Pancreas (tissue), 10 donors: ENCODE results near the gene PAQR4. TPM values are rescaled to one million over a fixed set of nuclear protein-coding genes. Genes with fewer than 3 reads are reported as not detected.

Source experiments
- ATAC-seq, 4 donors: fragments of 200-7000 bp; cut with Tn5 transposase; one replicate each; pipeline versions ENCODE4 v1.8.0 to v1.9.1; 2020; ENCODE audit warnings: mild to moderate bottlenecking in 4 of 4, moderate library complexity in 4 of 4
- DNase-seq, 6 donors: peaks; one replicate each; pipeline ENCODE4 v3.0.0-alpha.2; 2020
- FAIRE-seq: peaks from 2 replicates; lab custom pipeline; 2012; peaks lifted over from hg19 to GRCh38; lab: Jason Lieb, UNC
- H3K27ac ChIP-seq, 4 donors: fragments of 200-600 bp; sonication (generic); 1 replicate in 3 of 4; 2 replicates in 1 of 4; pipeline versions ENCODE4 v1.5.0 to v1.8.0; 2020
- H3K27me3 ChIP-seq, 4 donors: fragments of 200-600 bp; one replicate each; pipeline ENCODE4 v1.8.0; 2021
- H3K36me3 ChIP-seq, 3 donors: fragments of 200-600 bp; sonication (generic) in 1 of 3; one replicate each; pipeline versions ENCODE4 v1.5.0 to v1.8.0; 2020 to 2021
- H3K4me1 ChIP-seq, 3 donors: fragments of 200-600 bp; one replicate each; pipeline ENCODE4 v1.8.0; 2021
- H3K4me3 ChIP-seq, 4 donors: fragments of 200-600 bp; sonication (generic) in 2 of 4; one replicate each; pipeline versions ENCODE4 v1.5.0 to v1.8.0; 2020 to 2021
- H3K9me3 ChIP-seq, 4 donors: fragments of 200-600 bp; one replicate each; pipeline ENCODE4 v1.8.0; 2021
- CTCF ChIP-seq, 4 donors: fragments of 200-600 bp; sonication (generic) in 3 of 4; IDR thresholded peaks; one replicate each; pipeline versions ENCODE4 v1.5.0 to v1.8.0; 2021; ENCODE audit warnings: antibody characterized with exemption in 4 of 4
- WGBS, 2 donors: extraction: QIAGEN DNeasy Blood & Tissue Kit; methylation state at CpG; one replicate each; pipeline ENCODE4 v1.1.7; 2013; 5-methylcytosine and 5-hydroxymethylcytosine counted together
- intact Hi-C, 3 donors: fragments of 100-400 bp; cut with DNase I; formaldehyde crosslinking; loops; one replicate each; pipeline versions ENCODE4 v1.11.1 to v1.14.2; 2022
- polyA plus RNA-seq, 2 donors: library from polyadenylated mRNA; stranded (reverse); fragments of 200-250 nt; gene quantifications; one replicate each; pipeline ENCODE4 v1.2.3, GENCODE V29; 2013
- total RNA-seq, 6 donors: library from RNA; stranded (reverse); fragmentation: NEBNext Ultra II Directional in 4 of 6; extraction: Animal tissue kit (Norgen Biotek cat#: 25700) in 4 of 6; gene quantifications; one replicate each; pipeline versions ENCODE4 v1.2.1 to v1.2.4, GENCODE V29; 2021 to 2023
- donor health status: healthy with polysubstance abuse.
- donor health status: DM: no; HTN: no; CAD: no; lungs with moderate emphysema.
- donor health status: DM: no; HTN: no; CAD: no.
- donor health status: control.
- donor health status: control.
- donor health status: Bipolar disorder and iron deficiency.
- donor health status: DM: yes; HTN: yes; CAD: no.
- donor health status: DM: no; HTN: no; CAD: no.
- donor health status: DM: no; HTN: no; CAD: no.
- donor health status: DM: yes; HTN: yes; CAD: no.

PAQR4 gene
- 1 to 10 TPM; 5.3 to 9.1 (median 6.3) TPM for total RNA-seq
- 10 to 100 TPM in 1 of 2 donors, 1 to 10 TPM in 1; 6.6 to 12.5 TPM for polyA plus RNA-seq

- Histone ChIP-seq H3K27me3 (peaks cover 0 to 19% (median 8%) of the 10 kb centered on the region in 4 donors), H3K9me3 (no peaks in the 10 kb centered on the region), H3K36me3 (no peaks in the 10 kb centered on the region), H3K4me1 (peaks cover 8 to 22% (median 9%) of the 10 kb centered on the region in 3 donors), H3K4me3 (peak within 1 kb of the TSS; percentile 68 to 92 (median 82)), H3K27ac (peak within 1 kb of the TSS; percentile 4 to 47 (median 24))
- intact Hi-C loops: no loop called here
- TF ChIP-seq CTCF (IDR thresholded peaks at IDR 0.05): no peak
- WGBS, 2 donors: 2 to 3% methylated on average over 62 to 98 of the region's 98 CpGs
- DNase-seq (peak; percentile 83 to 95 (median 92)), FAIRE-seq (no peak), ATAC-seq (peak; percentile 86 to 91 (median 88))
These were observed at the start of gene PAQR4 for GRCh38 chr16:2968738-2969544. Gene PAQR4 (plus strand): TSS chr16:2969348. CDS start chr16:2969675, 327 bp downstream.

GRCh38 chr16:2919511-2920255, 49.5 kb upstream of the PAQR4 start:
- ATAC-seq (peak; percentile 62 to 93 (median 88)), DNase-seq (peak in 1 of 6 donors; percentile 71), FAIRE-seq (peak; percentile 51)
- Histone ChIP-seq H3K27ac (no peak overlapping the region), H3K9me3 (no peaks in the 10 kb centered on the region), H3K4me3 (no peak overlapping the region), H3K4me1 (no peaks in the 10 kb centered on the region), H3K36me3 (no peaks in the 10 kb centered on the region), H3K27me3 (no peaks in the 10 kb centered on the region)
- 9 to 10% methylated on average over 13 of the region's 13 CpGs for WGBS, 2 donors
- intact Hi-C loops: loop anchor here in 1 of 3 donors (5.0 kb wide), 2 partner anchors 47 to 63 kb away; partner anchors contain the start of gene PKMYT1
- peak; percentile 65 to 95 (median 82) for TF ChIP-seq CTCF (IDR thresholded peaks at IDR 0.05)

- Histone ChIP-seq H3K27ac (no peak overlapping the region), H3K36me3 (no peaks in the 10 kb centered on the region), H3K4me3 (no peak overlapping the region), H3K9me3 (no peaks in the 10 kb centered on the region), H3K27me3 (no peaks in the 10 kb centered on the region), H3K4me1 (peaks cover 0 to 5% (median 0%) of the 10 kb centered on the region in 3 donors)
- 91 to 95% methylated on average over 14 of the region's 14 CpGs for WGBS, 2 donors
- TF ChIP-seq CTCF (IDR thresholded peaks at IDR 0.05): no peak
- ATAC-seq (no peak), FAIRE-seq (no peak), DNase-seq (no peak)
- intact Hi-C loops: loop anchor here in 1 of 3 donors (5.0 kb wide), 1 partner anchor 59 kb away; the partner anchor contains the start of gene PKMYT1
These were observed 45.7 kb upstream of the PAQR4 start for GRCh38 chr16:2923481-2923880.

GRCh38 chr16:2924901-2925755, 44.0 kb upstream of the PAQR4 start:
- H3K27me3 ChIP-seq: no peaks in the 10 kb centered on the region
- no peak for DNase-seq
- ATAC-seq: no peak
- WGBS, 2 donors: 79 to 80% methylated on average over 35 to 42 of the region's 42 CpGs
- H3K36me3 ChIP-seq: peaks cover 0 to 5% (median 0%) of the 10 kb centered on the region in 3 donors
- no peak overlapping the region for H3K4me3 ChIP-seq
- TF ChIP-seq CTCF (IDR thresholded peaks at IDR 0.05): no peak
- no peak for FAIRE-seq
- no peak overlapping the region for H3K27ac ChIP-seq
- peaks cover 0 to 5% (median 0%) of the 10 kb centered on the region in 3 donors for H3K4me1 ChIP-seq
- no peaks in the 10 kb centered on the region for H3K9me3 ChIP-seq
- intact Hi-C loops: loop anchor here in 1 of 3 donors (5.0 kb wide), 1 partner anchor 57 kb away; the partner anchor contains the start of gene PKMYT1
